CD1c-positive myeloid dendritic cell (primary cell): ENCODE data around the gene SLC6A4.
"Not testable (repeated sequence)": the region's sequence is repeated elsewhere in the genome, so short reads cannot be mapped to it uniquely, and the experiment has no call there.

ENCODE experiments used
- DNase-seq: peaks from one replicate; pipeline ENCODE4 v3.0.0-alpha.2; 2016; ENCODE audit errors: extremely low spot score

Gene SLC6A4

GRCh38 chr17:30172560-30172959 is 62.9 kb downstream of the SLC6A4 start:
- DNase-seq = no peak

GRCh38 chr17:30170415-30170987 is 65.0 kb downstream of the SLC6A4 start:
- no peak for DNase-seq

- no peak for DNase-seq
Observed at GRCh38 chr17:30165960-30166359, 69.5 kb downstream of the SLC6A4 start.

- DNase-seq = no peak
Observed at GRCh38 chr17:30165147-30165546, 70.3 kb downstream of the SLC6A4 start.

GRCh38 chr17:30164531-30164930 is 71.0 kb downstream of the SLC6A4 start:
- no peak for DNase-seq

- DNase-seq = no peak
Observed at GRCh38 chr17:30161601-30162000, 73.9 kb downstream of the SLC6A4 start.

- DNase-seq = no peak
Observed at GRCh38 chr17:30160419-30161172, 74.9 kb downstream of the SLC6A4 start.

- no peak for DNase-seq
Observed at GRCh38 chr17:30158896-30159625, 76.4 kb downstream of the SLC6A4 start.

- DNase-seq = no peak
Observed at GRCh38 chr17:30155389-30155788, 80.1 kb downstream of the SLC6A4 start.

GRCh38 chr17:30153463-30153862 is 82.0 kb downstream of the SLC6A4 start:
- DNase-seq = no peak

- DNase-seq = no peak
Observed at GRCh38 chr17:30151471-30151870, 84.0 kb downstream of the SLC6A4 start.

- DNase-seq = no peak
Observed at GRCh38 chr17:30148376-30148775, 87.1 kb downstream of the SLC6A4 start.

GRCh38 chr17:30147860-30148259 is 87.6 kb downstream of the SLC6A4 start:
- not testable (repeated sequence) for DNase-seq
